MM.1S (cell line): Measurements from ENCODE around the gene NPPA.

ENCODE experiments used
- DNase-seq: peaks from one replicate; pipeline ENCODE4 v3.0.0-alpha.2; 2015
- H2AFZ ChIP-seq: fragments of 300-600 bp; sonication (generic); 2 replicates; pipeline ENCODE4 v1.6.0; 2016; ENCODE audit warnings: antibody characterized with exemption, low read length
- H3F3A ChIP-seq: fragments of 300-600 bp; sonication (generic); 2 replicates; pipeline ENCODE4 v1.6.1; 2016; ENCODE audit warnings: mild to moderate bottlenecking, antibody characterized with exemption, low read length, moderate library complexity, mixed read lengths; ENCODE audit not compliant: insufficient read depth
- H3K27ac ChIP-seq: fragments of 300-600 bp; sonication (generic); 2 replicates; pipeline ENCODE4 v1.5.1; 2016; ENCODE audit warnings: mild to moderate bottlenecking, low read length
- H3K27me3 ChIP-seq: fragments of 300-600 bp; sonication (generic); replicated peaks from 2 replicates; pipeline ENCODE4 v1.6.0; 2016; ENCODE audit warnings: low read length; ENCODE audit not compliant: insufficient read depth
- H3K36me3 ChIP-seq: fragments of 300-600 bp; sonication (generic); replicated peaks from 2 replicates; pipeline ENCODE4 v1.6.1; 2016; ENCODE audit warnings: mild to moderate bottlenecking, low read length, mixed read lengths; ENCODE audit not compliant: insufficient read depth
- H3K4me1 ChIP-seq: fragments of 300-600 bp; sonication (generic); 2 replicates; pipeline ENCODE4 v1.6.1; 2016; ENCODE audit warnings: low read length, mixed read lengths
- H3K4me2 ChIP-seq: fragments of 300-600 bp; sonication (generic); 2 replicates; pipeline ENCODE4 v1.6.0; 2016; ENCODE audit warnings: low read depth, low read length
- H3K4me3 ChIP-seq: fragments of 300-600 bp; sonication (generic); 2 replicates; pipeline ENCODE4 v1.5.1; 2016; ENCODE audit warnings: low read length, mixed read lengths
- H3K79me2 ChIP-seq: fragments of 300-600 bp; sonication (generic); 2 replicates; pipeline ENCODE4 v1.6.1; 2016; ENCODE audit warnings: mixed run types, low read length, mixed read lengths
- H3K9ac ChIP-seq: fragments of 300-600 bp; sonication (generic); 2 replicates; pipeline ENCODE4 v1.6.1; 2016; ENCODE audit warnings: low read length, mixed read lengths
- H3K9me2 ChIP-seq: fragments of 300-600 bp; sonication (generic); replicated peaks from 2 replicates; pipeline ENCODE4 v1.6.1; 2016; ENCODE audit warnings: mild to moderate bottlenecking, low read length, mixed read lengths; ENCODE audit not compliant: insufficient read depth
- H3K9me3 ChIP-seq: fragments of 300-600 bp; sonication (generic); replicated peaks from 2 replicates; pipeline ENCODE4 v1.6.1; 2016; ENCODE audit warnings: mild to moderate bottlenecking, low read length, mixed read lengths; ENCODE audit not compliant: insufficient read depth
- H4K20me1 ChIP-seq: fragments of 300-600 bp; sonication (generic); 2 replicates; pipeline ENCODE4 v1.6.1; 2016; ENCODE audit warnings: mild to moderate bottlenecking, low read length, moderate library complexity, mixed read lengths; ENCODE audit not compliant: insufficient read depth
- EZH2 ChIP-seq: fragments of 300-600 bp; sonication (generic); optimal IDR thresholded peaks from 2 replicates; pipeline ENCODE3; 2017; ENCODE audit warnings: low read depth, mild to moderate bottlenecking, antibody characterized with exemption, low read length, mixed read lengths
- EZH2phosphoT487 ChIP-seq: fragments of 300-600 bp; sonication (generic); IDR thresholded peaks from 2 replicates; pipeline ENCODE4 v1.6.1; 2018; ENCODE audit warnings: antibody characterized with exemption, low read length
- TF ChIP-seq, protein P1 (sequence below): fragments of 300-600 bp; sonication (generic); IDR thresholded peaks from 2 replicates; pipeline ENCODE4 v1.5.1; 2016; ENCODE audit warnings: antibody characterized with exemption, low read length, mixed read lengths

The NPPA gene

DNA sequence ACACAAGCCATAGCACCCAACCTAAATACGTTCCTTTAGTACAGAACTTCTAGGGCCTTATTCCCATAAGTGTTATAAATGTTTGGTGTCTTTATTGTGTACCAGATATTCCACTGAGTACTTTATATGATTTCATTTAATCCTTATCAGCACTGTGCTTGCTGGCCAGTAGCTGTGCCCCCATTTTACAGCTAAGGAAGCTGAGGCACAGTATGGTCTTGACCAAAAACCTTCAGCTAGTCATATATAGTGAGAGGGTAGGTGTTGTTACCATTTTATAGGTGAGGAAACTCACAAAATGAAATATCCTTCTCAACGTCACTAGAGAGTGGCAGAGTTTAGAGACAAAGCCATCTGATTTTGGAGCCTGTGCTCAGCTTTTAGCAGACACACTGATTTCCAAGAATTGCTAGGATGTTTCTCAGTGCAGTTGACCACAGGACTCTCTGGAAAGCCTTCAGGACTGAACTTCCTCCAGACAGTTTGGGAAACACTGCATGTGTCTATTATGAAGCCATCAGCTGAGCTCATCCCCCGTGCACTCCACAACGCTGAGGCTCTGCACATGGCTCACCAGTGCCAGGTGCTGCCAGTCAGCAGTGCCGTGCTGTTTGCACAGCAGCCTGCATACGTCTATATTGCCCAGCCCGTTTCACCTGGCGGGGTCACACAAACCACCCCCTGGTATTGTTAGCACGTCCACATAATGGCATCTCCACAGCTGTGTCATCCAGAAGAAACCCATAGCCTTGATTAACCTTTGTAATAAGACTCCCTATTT lies 15.4 kb downstream of the NPPA start:
- Histone ChIP-seq H3K4me3 (no peak overlapping the region), H3K79me2 (no peaks in the 10 kb centered on the region), H3K27me3 (no peaks in the 10 kb centered on the region), H3K4me1 (no peaks in the 10 kb centered on the region), H3K9ac (no peak overlapping the region), H3K4me2 (no peak overlapping the region), H3K9me3 (no peaks in the 10 kb centered on the region), H3K9me2 (no peaks in the 10 kb centered on the region), H3K27ac (no peak overlapping the region), H2AFZ (no peak overlapping the region), H4K20me1 (no peaks in the 10 kb centered on the region), H3K36me3 (no peaks in the 10 kb centered on the region), H3F3A (no peaks in the 10 kb centered on the region)
- TF ChIP-seq EZH2, result no peak
- TF ChIP-seq, protein P1, sequence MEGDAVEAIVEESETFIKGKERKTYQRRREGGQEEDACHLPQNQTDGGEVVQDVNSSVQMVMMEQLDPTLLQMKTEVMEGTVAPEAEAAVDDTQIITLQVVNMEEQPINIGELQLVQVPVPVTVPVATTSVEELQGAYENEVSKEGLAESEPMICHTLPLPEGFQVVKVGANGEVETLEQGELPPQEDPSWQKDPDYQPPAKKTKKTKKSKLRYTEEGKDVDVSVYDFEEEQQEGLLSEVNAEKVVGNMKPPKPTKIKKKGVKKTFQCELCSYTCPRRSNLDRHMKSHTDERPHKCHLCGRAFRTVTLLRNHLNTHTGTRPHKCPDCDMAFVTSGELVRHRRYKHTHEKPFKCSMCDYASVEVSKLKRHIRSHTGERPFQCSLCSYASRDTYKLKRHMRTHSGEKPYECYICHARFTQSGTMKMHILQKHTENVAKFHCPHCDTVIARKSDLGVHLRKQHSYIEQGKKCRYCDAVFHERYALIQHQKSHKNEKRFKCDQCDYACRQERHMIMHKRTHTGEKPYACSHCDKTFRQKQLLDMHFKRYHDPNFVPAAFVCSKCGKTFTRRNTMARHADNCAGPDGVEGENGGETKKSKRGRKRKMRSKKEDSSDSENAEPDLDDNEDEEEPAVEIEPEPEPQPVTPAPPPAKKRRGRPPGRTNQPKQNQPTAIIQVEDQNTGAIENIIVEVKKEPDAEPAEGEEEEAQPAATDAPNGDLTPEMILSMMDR, result no peak
- no peak for TF ChIP-seq EZH2phosphoT487
- DNase-seq, result no peak

DNA sequence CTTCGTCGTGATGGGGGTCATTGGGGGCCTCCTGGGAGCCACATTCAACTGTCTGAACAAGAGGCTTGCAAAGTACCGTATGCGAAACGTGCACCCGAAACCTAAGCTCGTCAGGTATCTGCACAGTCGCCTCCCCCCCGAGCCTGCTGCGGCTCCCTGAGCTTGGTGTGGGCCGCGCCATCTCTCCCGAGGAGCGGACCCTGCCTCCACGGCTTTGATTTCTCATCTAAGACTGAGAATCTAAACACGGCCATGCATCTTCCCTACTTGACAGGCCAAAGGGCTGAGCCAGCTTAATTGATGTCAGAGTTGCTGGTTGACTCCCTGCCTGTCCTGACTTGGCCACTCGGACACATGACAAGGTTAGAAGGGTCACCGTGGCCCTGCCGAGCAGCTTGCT lies 19.1 kb downstream of the NPPA start:
- no peak for DNase-seq
- no peak overlapping the region for H3K9ac ChIP-seq
- H3K36me3 ChIP-seq, result no peaks in the 10 kb centered on the region
- TF ChIP-seq EZH2, result no peak
- TF ChIP-seq, protein P1, result no peak
- no peak for TF ChIP-seq EZH2phosphoT487
- H3F3A ChIP-seq, result no peaks in the 10 kb centered on the region
- no peak overlapping the region for H3K27ac ChIP-seq
- no peaks in the 10 kb centered on the region for H4K20me1 ChIP-seq
- H3K4me3 ChIP-seq, result no peak overlapping the region
- no peak overlapping the region for H2AFZ ChIP-seq
- no peaks in the 10 kb centered on the region for H3K4me1 ChIP-seq
- no peak overlapping the region for H3K4me2 ChIP-seq
- H3K79me2 ChIP-seq, result no peaks in the 10 kb centered on the region
- no peaks in the 10 kb centered on the region for H3K9me2 ChIP-seq
- H3K9me3 ChIP-seq, result no peaks in the 10 kb centered on the region
- no peaks in the 10 kb centered on the region for H3K27me3 ChIP-seq

DNA sequence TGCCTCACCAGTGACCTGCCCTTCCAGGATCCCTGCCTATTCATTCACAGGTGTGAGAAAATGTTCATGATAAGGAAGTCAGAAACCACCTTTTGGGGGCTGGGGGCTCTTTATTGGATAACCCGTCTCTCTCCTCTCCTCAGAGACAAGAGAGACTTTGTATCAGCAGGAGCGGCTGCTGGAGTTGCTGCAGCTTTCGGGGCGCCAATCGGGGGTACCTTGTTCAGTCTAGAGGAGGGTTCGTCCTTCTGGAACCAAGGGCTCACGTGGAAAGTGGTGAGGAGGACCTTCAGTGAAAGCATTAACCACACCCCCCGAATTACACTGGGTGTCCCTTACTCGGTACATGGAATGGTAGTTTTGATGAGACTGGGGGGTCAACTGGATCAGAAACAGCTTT lies 20.6 kb downstream of the NPPA start:
- Histone ChIP-seq H3K4me3 (no peak overlapping the region), H3K4me2 (no peak overlapping the region), H3K36me3 (no peaks in the 10 kb centered on the region), H4K20me1 (no peaks in the 10 kb centered on the region), H3F3A (no peaks in the 10 kb centered on the region), H3K27ac (no peak overlapping the region), H2AFZ (no peak overlapping the region), H3K9me2 (no peaks in the 10 kb centered on the region), H3K4me1 (no peaks in the 10 kb centered on the region), H3K9ac (no peak overlapping the region), H3K9me3 (no peaks in the 10 kb centered on the region), H3K79me2 (no peaks in the 10 kb centered on the region), H3K27me3 (no peaks in the 10 kb centered on the region)
- DNase-seq, result no peak
- TF ChIP-seq EZH2phosphoT487 (no peak), EZH2 (no peak)
- TF ChIP-seq, protein P1, result no peak
